NCI-H69 (cell line): ENCODE results near the gene RPTN.

Experiments
- DNase-seq: peaks from one replicate; lab custom pipeline; 2025; lab: John Stamatoyannopoulos, UW

RPTN gene

DNA sequence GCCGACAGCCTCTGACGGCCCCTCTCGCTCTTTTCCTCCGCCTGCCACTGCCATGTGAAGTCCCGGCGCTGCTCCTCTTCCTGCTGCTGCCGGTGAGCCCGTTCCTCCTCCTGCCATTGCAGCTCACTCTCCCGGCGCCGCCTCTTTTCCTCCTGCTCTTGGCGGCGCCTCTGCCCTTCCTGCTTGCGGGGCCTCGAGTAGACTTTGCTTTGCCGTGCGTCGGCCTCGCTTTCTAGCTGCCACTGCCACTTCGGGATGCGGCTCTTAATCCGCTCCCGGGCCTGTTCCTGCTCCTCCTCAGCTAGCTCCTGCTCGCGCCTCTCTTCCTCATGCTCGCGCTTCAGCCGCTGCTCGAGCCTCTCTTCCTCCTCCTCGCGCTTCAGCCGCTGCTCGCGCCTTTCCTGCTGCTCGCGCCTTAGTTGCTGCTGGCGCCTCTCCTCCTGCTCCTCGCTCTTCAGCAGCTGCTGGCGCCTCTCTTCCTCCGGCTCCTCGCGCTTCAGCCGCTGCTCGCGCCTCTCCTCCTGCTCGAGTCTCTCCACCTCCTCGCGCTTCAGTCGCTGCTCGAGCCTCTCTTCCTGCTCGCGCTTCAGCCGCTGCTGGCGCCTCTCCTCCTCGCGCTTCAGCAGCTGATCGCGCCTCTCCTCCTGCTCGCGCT lies 48.0 kb downstream of the RPTN start:
- DNase-seq = peak; percentile 80

DNA sequence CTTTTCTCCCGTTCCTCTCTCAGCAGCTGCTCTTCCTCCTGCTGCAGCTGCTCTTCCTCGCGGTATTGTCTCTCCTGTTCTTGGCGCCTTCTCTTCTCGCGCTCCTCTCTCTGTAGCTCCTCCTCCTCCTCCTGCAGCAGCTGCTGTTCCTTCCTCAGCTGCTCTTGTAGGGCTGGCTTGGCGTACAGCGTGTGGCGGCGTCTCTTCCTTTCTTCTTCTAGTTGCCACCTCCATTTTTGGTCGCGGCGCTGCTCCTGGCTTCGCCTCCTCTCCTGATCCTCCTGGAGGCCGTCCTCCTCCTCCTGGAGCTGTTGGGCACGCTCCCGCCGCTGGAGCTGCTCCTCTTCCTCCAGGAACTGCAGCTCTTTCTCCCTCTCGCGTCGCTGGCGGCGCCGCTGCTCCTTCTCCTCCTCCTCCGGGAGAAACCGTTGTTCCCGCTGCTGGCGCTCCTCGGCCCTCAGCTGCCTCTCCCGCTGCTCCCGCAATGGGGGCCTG lies 48.6 kb downstream of the RPTN start:
- peak; percentile 70 for DNase-seq

DNA sequence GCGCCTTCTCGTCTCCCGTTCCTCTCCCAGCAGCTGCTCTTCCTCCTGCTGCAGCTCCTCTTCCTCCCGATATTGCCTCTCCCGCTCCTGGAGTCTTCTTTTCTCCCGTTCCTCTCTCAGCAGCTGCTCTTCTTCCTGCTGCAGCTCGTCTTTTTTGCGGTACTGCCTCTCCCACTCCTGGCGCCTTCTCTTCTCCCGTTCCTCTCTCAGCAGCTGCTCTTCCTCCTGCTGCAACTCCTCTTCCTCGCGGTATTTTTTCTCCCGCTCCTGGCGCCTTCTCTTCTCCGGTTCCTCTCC lies 49.1 kb downstream of the RPTN start:
- no peak for DNase-seq

DNA sequence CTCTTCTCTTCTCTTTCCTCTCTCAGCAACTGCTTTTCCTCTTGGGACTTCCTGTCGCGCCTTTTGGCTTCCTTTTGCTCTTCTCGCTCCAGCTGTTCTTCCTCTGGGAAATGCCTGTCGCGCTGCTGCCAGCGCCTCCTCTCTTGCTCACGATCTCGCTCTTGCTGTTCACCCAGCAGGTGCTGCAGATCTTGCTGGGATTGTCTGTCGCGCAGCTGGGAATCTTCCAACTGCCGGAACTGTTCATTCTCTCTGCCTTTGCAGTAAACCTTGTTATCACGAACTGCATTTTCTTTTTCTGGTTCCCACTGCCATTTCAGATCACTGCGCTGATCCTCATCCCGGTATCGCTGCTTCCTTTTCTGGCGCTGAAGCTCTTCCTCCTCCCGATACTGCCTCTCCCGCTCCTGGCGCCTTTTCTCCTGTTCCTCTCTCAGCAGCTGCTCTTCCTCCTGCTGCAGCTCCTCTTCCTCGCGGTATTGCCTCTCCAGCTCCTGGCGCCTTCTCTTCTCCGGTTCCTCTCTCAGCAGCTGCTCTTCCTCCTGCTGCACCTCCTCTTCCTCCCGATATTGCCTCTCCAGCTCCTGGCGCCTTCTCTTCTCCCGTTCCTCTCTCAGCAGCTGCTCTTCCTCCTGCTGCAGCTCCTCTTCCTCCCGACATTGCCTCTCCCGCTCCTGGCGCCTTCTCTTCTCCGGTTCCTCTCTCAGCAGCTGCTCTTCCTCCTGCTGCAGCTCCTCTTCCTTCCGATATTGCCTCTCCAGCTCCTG lies 49.6 kb downstream of the RPTN start:
- DNase-seq = no peak

DNA sequence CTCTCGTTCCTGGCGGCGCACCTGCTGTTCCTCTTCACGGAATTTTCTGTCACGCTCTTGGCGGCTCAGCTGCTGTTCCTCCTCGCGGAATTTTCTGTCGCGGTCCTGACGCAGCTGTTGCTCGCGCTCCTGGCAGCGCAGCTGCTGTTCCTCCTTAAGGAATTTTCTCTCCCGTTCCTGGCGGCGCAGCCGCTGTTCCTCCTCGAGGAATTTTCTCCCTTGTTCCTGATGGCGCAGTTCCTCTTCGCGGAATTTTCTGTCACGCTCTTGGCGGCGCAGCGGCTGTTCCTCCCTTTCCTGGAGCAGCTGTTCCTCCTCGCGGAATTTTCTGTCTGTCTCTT lies 50.2 kb downstream of the RPTN start:
- no peak for DNase-seq

DNA sequence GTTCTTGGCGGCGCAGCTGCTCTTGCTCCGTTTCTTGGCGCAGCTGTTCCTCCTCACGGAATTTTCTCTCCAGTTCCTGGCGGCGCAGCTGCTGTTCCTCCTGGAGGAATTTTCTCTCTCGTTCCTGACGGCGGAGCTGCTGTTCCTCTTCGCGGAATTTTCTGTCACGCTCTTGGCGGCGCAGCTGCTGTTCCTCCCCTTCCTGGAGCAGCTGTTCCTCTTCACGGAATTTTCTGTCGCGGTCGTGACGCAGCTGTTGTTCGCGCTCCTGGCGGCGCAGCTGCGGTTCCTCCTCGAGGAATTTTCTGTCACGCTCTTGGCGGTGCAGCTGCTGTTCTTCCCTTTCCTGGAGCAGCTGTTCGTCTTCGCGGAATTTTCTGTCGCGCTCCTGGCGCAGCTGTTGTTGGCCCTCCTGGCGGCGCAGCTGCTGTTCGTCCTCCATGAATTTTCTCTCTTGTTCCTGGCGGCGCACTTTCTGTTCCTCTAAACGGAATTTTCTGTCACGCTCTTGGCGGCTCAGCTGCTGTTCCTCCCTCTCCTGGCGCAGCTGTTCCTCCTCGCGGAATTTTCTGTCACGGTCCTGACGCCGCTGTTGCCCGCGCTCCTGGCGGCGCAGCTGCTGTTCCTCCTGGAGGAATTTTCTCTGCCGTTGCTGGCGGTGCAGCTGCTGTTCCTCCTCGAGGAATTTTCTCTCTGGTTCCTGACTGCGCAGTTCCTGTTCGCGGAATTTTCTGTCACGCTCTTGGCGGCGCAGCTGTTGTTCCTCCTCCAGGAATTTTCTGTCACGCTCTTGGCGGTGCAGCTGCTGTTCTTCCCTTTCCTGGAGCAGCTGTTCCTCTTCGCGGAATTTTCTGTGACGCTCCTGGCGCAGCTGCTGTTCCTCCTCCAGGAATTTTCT lies 50.8 kb downstream of the RPTN start:
- DNase-seq = no peak

DNA sequence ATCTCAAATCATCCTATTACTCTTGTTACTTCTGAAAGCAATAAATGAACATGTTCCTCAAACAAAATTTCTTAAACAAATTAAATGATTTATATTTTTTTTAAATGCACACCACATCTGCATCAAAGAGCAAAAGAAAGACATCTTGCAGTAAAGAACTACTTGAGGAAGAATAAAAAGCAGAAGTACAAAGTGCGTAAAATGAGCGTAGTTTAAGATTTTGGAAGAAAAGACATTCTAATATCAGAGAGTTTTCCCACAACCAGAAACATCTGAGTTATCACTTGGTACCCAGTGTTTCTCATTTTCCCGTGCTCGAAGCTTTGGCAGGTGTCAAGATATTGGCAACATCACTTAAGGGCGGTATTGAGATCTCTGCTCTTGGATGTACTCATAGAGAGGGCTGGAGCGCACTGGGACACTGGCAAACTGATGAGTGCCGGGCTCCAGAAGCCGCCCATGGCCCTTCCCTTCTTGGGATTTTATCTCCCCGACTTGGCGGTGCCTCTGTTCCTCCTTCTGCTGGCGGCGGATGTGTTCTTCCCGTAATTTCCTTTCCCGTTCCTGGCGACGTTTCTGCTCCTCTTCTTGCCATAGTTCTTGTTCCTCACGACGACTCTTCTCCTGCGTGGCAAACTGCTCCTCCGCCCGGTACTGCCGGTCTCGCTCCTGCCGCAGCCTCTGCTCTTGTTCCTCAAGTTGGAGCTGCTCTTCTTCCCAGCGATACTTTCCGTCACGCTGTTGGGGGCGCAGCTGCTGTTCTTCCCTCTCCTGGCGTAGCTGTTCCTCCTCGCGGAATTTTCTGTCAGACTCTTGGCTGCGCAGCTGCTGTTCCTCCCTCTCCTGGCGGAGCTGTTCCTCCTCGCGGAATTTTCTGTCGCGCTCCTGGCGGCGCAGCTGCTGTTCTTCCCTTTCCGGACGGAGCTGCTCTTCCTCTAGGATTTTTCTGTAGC lies 51.7 kb downstream of the RPTN start:
- DNase-seq = no peak

DNA sequence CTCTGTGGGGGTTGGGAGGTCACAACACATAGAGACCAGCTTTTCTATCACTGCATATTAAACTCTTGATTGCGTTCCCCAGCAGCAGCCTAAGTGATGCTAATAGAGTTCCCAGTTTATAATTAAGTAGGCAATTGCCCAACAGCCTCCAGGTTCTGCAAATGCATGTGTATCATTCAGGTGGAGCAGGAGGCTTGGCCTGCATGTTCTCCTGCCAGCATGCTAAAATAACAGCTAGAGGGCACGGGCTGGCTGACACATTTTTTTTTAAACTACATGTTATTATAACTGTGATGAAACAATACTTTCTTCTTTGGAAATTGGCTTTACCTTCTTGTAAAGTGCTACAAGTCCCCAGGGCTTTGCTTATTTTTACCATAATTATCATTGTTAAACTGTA lies 54.2 kb downstream of the RPTN start:
- DNase-seq = no peak
